ENCODE data around the gene TMEM191C.
"Not testable (repeated sequence)": the region's sequence is repeated elsewhere in the genome, so short reads cannot be mapped to it uniquely, and the experiment has no call there.

DNA sequence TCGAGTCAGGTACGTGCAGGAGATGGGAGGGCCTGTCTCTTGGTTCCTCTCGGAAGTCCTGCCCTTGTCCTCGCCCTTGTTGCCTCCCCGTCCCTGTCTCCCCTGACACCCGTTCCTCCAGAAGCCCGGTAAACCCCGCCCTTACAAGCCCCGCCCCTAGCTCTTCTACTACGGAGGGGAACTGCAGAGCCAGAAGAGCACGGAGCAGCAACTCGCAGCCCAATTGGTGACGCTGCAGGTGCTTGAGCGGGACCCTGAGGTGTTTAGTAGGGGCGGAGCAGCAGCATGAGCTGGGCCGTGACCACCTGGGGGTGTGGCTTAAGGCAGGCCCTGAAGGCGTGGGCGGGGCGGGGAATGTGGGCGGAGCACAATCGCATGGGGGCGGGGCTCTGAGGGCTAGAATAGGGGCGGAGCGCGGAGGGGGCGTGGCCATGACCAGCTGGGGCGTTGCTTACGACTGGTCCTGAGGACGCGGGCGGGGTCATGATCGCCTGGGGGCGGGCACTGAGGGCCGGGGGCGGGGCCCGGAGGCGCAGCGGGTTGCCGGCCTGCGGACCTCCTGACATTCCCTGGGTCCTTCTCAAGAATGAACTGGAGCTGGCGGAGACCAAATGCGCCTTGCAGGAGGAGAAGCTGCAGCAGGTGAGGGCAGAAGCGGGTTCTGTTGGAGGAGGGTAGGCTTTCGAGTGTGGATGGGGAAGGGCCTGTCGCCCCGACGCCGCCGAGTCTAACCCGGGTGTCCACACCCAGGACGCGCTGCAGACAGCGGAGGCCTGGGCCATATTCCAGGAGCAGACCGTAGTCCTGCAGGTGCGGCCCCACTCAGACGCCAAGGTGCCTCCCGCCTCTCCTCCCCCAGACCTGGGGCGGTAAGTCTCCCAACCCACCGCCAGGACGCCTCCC, 1.3 kb downstream of the TMEM191C start:
- TF ChIP-seq, protein P1, sequence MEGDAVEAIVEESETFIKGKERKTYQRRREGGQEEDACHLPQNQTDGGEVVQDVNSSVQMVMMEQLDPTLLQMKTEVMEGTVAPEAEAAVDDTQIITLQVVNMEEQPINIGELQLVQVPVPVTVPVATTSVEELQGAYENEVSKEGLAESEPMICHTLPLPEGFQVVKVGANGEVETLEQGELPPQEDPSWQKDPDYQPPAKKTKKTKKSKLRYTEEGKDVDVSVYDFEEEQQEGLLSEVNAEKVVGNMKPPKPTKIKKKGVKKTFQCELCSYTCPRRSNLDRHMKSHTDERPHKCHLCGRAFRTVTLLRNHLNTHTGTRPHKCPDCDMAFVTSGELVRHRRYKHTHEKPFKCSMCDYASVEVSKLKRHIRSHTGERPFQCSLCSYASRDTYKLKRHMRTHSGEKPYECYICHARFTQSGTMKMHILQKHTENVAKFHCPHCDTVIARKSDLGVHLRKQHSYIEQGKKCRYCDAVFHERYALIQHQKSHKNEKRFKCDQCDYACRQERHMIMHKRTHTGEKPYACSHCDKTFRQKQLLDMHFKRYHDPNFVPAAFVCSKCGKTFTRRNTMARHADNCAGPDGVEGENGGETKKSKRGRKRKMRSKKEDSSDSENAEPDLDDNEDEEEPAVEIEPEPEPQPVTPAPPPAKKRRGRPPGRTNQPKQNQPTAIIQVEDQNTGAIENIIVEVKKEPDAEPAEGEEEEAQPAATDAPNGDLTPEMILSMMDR (IDR thresholded peaks at IDR 0.05; ENCODE audit: insufficient read depth, low read length, poor library complexity, severe bottlenecking), result not testable (repeated sequence)
- TF ChIP-seq EZH2phosphoT487 (conservative IDR thresholded peaks at IDR 0.05; ENCODE audit: low read length), result not testable (repeated sequence)
